Smooth muscle cell of the pulmonary artery (primary cell): ENCODE results near the gene COBL. TPM values are rescaled to one million over a fixed set of nuclear protein-coding genes. Genes with fewer than 3 reads are reported as not detected.

ENCODE experiments used
- total RNA-seq: library from RNA; depleted of rRNA; stranded (reverse); fragments of >200 nt; gene quantifications from 2 replicates; pipeline ENCODE4 v1.2.3, GENCODE V29; 2014

Gene COBL, protein sequence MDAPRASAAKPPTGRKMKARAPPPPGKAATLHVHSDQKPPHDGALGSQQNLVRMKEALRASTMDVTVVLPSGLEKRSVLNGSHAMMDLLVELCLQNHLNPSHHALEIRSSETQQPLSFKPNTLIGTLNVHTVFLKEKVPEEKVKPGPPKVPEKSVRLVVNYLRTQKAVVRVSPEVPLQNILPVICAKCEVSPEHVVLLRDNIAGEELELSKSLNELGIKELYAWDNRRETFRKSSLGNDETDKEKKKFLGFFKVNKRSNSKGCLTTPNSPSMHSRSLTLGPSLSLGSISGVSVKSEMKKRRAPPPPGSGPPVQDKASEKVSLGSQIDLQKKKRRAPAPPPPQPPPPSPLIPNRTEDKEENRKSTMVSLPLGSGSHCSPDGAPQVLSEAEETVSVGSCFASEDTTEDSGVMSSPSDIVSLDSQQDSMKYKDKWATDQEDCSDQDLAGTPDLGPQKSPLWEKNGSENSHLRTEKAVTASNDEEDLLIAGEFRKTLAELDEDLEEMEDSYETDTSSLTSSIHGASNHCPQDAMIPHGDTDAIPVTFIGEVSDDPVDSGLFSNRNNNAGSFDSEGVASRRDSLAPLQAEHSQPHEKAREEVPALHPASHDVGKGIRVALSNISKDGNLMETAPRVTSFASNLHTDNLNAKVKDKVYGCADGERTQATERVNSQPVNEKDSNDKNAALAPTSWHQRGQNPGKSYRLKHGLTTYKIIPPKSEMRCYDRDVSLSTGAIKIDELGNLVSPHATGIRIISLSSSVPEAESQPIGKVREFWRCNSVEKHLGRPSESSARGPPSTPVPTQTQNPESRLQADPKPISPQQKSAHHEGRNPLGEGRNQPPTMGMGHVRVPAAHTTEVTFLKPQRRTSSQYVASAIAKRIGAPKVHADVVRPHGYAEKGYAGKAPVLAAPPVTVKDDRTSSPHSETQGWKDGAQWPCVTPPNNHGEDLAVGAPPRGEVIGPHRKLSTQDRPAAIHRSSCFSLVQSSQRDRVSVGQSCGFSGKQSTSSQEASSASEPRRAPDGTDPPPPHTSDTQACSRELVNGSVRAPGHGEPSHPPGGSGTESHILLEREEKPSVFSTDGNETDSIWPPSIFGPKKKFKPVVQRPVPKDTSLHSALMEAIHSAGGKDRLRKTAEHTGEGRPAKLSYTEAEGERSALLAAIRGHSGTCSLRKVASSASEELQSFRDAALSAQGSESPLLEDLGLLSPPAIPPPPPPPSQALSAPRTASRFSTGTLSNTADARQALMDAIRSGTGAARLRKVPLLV
- total RNA-seq = not detected in 2 replicates

DNA sequence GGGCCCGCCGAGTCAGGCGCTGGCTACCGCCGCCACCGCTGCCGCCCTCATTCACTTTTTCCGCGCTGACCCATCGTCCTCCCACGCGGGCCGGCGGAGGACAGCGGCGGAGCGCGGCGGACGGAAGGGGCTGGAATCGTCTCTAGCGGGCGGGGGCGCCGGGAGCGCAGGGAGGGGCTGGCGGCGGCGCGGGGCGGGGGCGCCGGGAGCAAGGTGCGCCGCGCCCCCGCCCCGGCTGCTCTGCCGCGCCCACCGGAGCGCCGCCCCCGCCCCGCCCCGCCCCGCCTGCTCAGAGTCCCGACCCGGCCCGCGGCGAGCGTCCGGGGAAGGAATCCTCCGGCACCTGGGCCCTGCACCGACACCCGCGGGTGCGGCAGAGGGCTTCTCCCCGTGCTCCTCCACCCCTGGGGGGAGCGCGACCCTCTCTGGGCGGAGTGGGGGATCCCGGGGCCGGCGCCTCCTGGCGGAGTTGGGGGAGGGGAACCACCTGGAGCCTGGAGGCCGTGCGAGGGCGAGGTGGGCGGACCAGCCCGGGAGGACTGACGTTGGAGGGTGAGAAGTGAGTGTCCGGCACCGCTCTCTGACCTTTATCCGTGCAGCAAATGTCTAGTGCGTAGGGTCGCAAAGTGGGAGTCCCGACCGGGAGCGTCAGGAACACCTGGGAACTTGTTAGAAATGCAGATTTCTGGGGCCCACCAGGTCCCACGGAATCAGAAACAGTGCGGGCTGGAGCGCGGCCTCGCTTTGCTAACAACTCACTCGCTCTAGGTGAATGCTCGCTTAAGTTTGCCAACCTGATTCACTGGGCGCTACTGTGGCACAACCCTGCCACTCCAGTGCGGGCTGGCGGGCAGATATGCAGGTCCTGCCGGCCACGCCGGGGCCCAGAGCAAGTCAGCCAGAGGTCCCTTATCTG, at the start of gene COBL:
Gene COBL, minus strand, starts transcription at position 144 of the 916 bp plus-strand sequence. CDS start 176 bp downstream, outside the sequence.

